Lung microvascular endothelial cell (primary cell): Measurements from ENCODE around the gene PPDPF. TPM values are rescaled to one million over a fixed set of nuclear protein-coding genes. Genes with fewer than 3 reads are reported as not detected.
"Not testable (repeated sequence)": the region's sequence is repeated elsewhere in the genome, so short reads cannot be mapped to it uniquely, and the experiment has no call there.

Experiments
- DNase-seq, 2 donors: peaks; one replicate each; pipeline versions ENCODE4 v3.0.0 to v3.0.0-alpha.2; 2010; ENCODE audit warnings: low read depth in 2 of 2
- total RNA-seq: library from RNA; depleted of rRNA; stranded (reverse); fragments of >200 nt; gene quantifications from 2 replicates; pipeline ENCODE4 v1.2.1, GENCODE V29; 2014

Gene PPDPF
- total RNA-seq, 1 donor from 2014 or later: 21.2 TPM

GRCh38 chr20:63549019-63549418, 28.5 kb downstream of the PPDPF start:
- DNase-seq: no peak

DNA sequence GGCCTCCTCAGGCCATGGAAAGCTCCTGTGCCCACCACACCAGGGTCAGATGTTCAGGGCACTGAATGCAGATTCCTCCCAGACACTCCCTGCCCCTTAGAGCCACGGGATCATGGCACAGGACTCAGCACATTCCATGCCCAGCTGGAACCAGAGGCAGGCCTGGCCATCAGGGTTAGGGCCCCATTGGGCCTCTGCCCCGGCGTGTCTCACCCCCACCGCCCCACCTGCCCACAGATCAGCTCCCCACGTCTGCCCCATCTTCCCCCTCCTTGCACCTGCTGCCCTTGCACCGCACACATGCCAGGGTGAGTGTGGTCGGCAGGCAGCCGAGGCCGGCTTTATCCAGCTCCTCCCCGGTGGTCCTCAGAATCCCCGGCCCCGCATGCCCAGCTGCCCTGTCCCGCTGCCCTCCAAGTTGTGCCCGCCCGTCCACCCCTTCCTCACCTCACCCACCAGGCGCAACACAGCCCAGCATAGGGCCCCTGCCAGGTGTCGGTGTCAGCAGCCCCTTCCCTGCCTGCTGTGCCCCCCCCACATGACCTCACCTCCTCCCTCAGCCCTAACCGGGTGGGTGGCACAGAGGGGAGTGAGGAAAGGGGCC, 29.2 kb downstream of the PPDPF start:
- DNase-seq: no peak

GRCh38 chr20:63551068-63551467, 30.5 kb downstream of the PPDPF start:
- no peak for DNase-seq

DNA sequence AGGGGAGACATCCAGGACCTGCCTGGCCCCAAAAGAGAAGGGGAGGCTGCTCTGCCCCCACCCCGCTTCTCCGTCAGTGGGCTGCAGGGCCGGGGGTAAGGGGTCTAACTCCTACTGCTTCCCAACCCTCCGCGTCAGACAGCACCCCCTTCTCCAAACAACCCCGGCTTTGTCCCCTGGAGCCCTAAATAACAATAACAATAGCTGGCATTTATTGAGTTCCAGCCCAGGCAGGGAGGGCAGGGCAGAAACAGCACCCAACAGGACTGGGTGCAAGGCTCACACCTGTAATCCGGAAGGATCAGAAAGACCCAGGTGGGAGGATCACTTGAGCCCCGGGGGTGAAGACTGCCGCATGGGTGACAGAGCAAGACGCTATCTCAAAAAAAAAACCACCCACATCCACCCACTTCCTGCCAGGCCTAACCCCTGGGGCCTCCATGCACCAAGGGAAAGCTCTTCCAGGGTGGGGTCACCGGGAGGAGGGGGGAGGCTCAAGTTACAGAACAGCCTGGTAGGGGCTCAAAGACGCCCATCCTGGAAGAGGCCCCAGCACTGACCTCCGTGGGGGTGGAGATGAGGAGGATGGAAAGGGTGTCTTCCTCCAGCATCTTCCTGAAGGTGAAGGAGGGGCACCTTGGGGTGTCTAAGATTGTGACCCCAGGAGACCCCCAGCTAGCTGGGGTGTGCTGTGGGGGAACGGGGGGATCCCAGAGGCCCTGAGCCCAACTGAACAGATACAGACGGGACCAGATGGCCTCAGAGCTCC, 32.1 kb downstream of the PPDPF start:
- no peak for DNase-seq

GRCh38 chr20:63553251-63553932, 32.8 kb downstream of the PPDPF start:
- DNase-seq: peak; percentile 95 to 98

DNA sequence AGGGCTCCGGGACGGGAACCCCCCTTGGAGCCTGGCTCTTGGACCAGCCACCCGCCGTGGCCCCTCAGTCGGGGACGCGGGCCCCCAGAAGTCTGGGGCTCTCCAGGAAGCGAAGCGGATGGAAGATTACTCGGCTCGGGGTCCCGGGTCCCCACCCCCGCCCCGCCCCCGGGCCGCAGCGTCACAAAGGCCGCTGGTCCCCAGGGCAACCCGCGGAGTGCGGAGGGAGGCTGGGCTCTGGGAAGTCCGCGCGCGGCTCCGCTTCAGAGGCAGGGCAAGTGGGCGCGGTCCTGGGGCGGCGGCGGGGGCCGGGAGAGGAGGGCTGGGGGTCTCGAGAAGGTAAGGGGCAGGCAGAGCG, 33.3 kb downstream of the PPDPF start, which contains the start of gene FNDC11:
FNDC11 (plus strand) TSS at position 227 of the 358 bp plus-strand sequence. CDS start 1,505 bp downstream, outside the sequence.
- peak; percentile 45 to 60 for DNase-seq

GRCh38 chr20:63554361-63555278, 34.1 kb downstream of the PPDPF start:
- no peak for DNase-seq

DNA sequence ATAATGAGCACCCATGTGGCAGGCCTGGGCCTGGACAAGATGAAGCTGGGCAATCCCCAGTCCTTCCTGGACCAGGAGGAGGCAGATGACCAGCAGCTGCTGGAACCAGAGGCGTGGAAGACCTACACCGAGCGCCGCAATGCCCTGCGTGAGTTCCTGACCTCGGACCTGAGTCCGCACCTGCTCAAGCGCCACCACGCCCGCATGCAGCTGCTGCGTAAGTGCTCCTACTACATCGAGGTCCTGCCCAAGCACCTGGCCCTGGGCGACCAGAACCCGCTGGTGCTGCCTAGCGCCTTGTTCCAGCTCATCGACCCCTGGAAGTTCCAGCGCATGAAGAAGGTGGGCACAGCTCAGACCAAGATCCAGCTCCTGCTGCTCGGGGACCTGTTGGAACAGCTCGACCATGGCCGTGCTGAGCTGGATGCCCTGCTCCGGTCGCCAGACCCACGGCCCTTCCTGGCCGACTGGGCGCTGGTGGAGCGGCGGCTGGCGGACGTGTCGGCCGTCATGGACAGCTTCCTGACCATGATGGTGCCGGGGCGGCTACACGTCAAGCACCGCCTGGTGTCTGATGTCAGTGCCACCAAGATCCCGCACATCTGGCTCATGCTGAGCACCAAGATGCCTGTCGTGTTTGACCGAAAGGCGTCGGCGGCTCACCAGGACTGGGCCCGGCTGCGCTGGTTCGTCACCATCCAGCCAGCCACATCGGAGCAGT, 35.3 kb downstream of the PPDPF start:
- no peak for DNase-seq

DNA sequence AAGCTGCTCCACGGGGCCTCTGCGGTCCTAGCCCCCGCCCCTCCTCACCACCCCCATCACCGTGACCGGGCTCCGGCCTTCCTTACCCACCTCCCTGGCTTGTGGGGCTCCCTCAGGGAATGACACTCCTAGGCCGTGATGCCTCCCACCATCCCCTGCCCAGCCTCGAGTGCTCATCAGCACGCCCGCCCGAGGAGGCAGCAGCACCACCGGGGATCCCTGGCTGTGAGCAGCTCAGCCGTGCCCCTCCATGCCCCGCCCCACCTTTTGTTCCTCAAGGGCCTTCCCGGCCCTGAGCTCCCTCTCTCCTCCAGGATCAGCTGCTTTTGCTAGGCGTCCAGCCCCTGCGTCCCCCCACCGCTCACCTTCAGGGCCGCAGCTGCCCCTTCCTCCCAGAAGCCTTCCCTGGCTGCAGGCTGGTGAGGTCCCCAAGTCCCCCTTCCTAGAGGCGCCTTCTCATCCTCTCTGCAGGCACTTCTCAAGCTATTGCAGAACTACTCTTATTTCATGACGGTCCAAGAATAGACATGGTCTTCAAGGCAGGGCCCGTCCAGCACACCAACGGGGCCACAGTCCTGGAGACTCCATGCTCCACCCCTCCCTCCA, 36.4 kb downstream of the PPDPF start:
- DNase-seq: no peak

- DNase-seq: no peak
Observed at GRCh38 chr20:63557481-63557891, 36.9 kb downstream of the PPDPF start.

- DNase-seq: no peak
Observed at GRCh38 chr20:63558804-63559484, 38.4 kb downstream of the PPDPF start.

GRCh38 chr20:63559485-63560332, 39.1 kb downstream of the PPDPF start:
- not testable (repeated sequence) for DNase-seq

DNA sequence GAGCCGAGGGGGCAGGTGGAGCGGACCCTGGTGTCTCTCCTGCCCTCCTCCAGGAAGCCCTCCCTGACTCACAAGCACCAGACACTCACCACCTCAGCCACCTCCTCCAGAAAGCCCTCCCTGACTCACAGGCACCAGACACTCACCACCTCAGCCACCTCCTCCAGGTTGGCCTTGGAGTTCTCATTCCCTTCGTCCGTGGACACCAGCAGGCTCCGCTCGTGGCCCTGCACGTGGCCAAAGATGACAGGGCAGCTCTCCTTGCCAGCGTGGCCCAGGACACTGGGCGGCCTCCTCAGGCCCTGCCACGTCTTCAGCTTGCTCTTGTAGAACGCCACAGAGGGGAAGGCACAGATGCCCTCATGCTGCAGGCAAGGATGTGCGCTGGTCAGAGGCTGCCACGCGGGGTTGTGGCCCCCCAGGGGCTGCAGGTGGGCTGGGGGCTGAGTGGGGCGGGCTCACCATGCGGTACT, 39.8 kb downstream of the PPDPF start:
- no peak for DNase-seq

DNA sequence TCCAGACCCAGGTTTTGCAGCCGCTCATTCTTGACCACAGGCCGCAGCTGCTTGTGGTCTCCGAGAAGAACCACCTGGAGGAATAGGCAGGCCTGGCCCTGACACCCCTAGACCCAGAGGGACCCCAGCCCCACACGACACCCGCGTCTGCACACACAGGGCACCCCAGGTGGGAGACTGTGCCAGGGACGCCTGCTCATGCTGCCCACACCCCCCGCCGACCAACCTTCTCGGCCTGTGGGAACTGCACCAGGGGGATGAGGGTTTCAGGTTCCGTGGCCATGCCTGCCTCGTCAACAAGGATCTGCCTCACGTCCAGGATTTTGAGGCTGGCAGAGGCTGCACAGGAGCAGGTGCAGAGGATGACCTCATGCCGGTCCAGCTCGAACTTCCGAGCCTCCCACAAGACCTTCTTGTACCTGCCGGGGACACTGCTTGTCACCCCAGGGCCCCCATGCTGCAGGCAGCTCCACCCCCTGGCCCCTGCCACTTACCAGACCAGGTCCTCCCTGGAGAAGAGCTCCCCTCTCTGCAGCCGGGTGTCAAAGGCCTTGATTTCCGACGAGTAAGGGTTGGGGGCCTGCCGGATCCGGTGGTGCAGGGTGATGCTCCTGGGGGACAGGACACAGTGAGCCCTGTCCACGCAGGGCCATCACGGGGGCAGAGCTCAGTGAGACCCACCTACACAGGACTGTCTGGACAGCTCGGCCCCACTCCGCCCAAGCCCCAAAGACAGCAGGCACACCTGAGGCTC, 40.5 kb downstream of the PPDPF start:
- no peak for DNase-seq

DNA sequence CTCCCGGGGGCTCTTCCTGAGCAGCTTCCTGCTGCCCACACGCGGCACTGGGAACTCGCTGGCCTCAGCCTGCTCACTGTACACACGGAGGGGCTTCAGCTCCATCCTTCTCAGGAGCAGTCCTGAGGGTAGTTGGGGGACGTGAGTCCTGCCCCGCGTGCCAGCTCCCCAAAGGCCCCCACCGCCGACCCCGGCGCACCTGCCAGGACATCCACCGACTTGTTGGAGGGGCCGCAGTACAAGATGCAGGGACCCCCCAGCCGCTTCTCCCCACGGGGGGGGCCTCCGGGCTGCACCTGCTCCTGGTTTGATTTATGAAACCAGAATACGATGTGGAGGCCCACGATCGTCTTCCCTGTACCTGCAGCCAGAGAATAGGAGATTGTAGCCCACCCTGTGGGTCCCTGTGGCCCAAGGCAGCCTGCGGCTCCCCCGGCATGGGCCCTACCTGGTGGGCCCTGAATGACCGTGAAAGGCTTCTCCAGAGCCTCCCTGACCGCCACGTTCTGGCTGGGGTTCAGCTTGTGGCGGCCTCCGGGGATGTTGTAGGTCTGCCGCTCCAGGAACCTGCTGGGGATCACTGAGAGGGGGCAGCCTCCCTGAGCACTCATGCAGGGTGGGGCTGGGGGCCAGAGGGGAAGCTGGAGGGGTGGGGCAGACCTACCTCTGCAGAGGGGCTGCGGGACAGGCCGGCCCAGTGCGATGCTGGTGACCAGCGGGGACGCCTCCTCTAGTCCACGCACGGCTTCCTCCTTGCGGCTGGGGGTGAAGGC, 41.2 kb downstream of the PPDPF start:
- no peak for DNase-seq

DNA sequence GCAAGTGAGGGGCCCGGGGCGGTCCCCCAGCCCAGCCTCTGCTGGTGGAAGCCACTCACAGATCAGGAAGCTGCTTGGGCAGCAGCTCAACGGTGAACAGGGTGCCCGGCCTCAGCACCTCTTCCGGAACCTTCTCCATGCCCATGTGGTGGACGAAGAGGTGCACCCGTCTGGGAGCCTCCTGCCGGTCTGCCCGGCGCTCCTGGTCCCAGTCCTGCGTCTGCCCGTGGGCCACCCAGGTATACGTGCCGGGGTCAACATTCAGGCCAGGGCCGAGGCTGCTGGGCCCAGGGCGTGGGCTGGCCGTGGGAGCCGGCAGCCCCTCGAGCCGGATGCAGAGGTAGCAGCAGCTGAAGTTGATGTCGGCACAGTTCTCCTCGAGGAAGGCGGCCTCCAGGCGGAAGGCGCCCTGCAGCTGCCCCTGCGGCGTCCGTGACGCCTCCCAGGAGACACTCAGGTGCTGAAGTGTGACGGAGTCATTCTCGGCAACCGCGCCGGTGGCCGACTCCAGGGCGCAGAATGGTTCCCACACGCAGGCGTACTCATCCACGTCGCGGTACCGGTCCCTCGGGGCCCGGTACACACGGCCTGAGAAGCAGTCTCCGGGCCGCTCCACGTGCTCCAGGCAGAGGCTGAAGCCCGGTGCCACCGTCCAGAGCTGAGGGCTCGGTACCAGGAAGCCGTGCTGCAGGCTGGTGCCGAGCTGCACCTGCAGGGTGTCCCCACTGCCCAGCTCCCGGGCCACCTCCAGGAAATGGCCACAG, 42.1 kb downstream of the PPDPF start:
- DNase-seq: no peak
